Renal cortical epithelial cell (primary cell): ENCODE measurements around the gene RALA. TPM values are rescaled to one million over a fixed set of nuclear protein-coding genes. Genes with fewer than 3 reads are reported as not detected.
"Not testable (repeated sequence)": the region's sequence is repeated elsewhere in the genome, so short reads cannot be mapped to it uniquely, and the experiment has no call there.

Experiments used
- DNase-seq: peaks from one replicate; pipeline ENCODE4 v3.0.0-alpha.2; 2011; ENCODE audit warnings: low read depth
- total RNA-seq: library from RNA; depleted of rRNA; stranded (reverse); fragments of >200 nt; gene quantifications from 2 replicates; pipeline ENCODE4 v1.2.3, GENCODE V29; 2014

RALA gene
- total RNA-seq, 1 donor from 2014 or later: 29.3 TPM

DNA sequence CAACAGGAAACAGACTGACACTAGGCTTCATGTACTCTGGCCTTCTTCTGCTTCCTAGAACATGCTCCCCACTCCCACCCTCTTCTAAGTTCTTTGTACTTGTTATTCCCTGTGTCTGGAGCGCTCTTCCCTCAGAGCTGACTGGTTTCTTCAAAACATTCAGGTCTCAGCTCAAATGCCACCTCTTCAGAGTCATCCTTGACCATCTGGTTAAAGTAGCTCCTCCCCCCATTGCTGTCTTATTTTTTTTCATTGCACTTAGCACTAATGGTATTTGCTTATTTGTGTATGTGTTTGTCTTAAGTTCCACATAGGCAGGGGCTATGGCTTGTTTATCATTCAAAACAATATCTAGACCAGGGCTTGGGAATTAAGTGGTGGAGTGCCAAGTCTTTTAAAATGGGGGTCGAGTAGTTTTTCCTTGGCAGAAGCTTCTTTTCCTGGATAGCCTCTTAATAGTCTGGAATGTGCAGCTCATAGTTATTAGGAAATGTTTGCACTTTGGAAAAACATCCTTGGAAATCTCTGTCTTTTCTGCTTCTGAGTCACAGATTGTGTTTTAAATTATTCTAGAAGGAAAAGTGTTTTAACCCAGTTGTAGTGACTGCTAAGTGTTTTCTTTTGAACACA is 60.0 kb downstream of the RALA start:
- DNase-seq: peak; percentile 78

DNA sequence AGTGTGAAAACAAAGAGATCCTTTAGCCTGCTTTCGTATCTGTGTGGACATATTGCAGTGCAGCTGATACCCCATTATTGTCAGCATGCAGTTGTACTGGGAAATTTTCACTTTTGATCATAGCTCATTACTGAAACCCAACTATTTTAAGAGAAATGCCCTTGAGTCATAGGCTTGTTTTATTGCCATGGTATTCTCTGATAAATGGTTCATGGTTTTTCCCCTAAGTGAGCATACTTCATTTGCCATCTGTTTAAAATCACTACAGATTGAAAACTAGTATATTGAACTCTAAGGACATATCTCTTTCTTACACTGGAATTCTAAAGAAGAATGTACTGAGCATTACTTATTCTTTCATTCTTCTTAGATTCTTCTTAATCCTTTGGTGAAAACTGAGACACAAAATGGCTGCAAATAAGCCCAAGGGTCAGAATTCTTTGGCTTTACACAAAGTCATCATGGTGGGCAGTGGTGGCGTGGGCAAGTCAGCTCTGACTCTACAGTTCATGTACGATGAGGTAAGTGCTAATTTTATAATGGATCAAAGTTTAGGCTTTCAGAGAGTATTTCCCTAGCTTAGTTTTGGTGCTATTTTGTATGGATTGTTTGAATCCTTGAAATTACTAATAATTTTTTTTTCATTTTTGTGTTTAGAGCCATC is 63.0 kb downstream of the RALA start:
- DNase-seq: peak; percentile 48

DNA sequence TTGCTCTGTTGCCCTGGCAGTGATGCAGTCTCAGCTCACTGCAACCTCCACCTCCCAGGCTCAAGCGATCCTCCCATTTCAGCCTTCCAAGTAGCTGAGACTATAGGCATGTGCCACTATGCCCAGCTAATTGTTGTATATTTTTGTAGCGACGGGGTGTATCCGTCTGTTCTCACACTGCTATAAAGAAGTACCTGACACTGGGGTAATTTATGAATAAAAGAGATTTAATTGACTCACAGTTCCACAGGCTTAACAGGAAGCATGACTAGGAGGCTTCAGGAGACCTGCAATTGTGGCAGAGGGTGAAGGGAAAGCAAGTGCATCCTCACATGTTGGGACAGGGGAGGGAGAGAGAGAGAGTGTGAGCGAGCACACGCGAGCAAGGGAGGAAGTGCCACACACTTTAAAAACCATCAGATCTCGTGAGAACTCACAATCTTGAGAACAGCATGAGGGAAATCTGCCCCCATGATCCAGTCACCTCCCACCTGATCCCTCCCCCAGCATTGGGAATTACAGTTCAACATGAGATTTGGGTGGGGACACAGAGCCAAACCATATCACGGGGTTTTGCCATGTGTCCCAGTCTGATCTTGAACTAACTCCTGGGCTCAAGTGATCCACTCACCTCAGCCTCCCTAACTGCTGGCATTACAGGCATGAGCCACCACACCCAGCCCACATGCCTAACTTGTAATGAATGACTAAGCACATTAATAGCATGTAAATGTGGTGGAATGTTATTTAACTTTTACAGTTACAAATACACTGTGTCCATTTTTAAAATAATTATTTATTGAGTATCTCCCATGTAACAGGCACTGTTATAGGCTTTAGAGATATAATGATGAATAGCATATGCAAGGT is 65.5 kb downstream of the RALA start:
- peak; percentile 63 for DNase-seq

DNA sequence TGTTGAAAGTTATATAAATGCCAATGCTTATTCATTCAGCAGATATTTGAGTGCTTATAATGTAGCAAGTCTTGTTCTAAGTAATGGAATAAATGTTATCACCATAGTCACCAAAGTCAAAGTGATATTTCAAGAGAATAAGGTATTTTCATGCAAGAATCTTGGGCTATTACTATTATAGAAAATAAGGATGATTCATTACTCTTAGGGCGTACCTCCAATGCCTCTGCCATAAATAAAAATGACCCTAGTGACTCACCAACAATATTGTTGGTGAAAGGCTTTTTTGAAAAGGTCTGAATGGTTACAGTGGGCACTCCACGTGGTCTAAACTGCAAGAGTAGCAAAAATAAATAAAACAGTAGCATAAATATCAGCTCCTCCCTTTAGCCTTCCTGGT is 68.4 kb downstream of the RALA start:
- DNase-seq: no peak

DNA sequence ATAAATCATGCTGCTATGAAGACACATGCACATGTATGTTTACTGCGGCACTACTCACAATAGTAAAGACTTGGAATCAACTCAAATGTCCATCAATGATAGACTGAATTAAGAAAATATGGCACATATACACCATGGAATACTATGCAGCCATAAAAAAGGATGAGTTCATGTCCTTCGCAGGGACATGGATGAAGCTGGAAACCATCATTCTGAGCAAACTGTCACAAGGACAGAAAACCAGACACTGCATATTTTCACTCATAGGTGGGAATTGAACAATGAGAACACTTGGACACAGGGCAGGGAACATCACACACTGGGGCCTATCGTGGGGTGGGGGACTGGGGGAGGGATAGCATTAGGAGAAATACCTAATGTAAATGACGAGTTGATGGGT is 69.7 kb downstream of the RALA start:
- DNase-seq: not testable (repeated sequence)

DNA sequence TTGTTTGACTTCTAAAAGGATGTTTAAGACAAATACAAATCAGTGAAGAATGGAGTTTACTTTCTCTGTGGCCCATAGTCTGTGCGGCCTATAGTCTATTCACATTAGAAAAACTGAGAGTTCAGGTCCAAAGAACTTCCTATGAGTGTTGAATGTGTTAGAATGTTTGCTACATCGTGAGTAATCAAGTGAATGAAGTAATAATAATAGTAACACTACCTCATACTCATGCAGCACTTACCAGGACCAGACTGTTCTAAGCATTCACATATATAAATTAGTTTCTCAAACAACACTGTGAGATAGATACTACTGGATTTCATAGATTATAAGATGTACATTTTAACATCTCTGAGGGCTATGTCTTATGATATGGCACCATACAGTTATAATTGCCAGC is 70.4 kb downstream of the RALA start:
- no peak for DNase-seq

DNA sequence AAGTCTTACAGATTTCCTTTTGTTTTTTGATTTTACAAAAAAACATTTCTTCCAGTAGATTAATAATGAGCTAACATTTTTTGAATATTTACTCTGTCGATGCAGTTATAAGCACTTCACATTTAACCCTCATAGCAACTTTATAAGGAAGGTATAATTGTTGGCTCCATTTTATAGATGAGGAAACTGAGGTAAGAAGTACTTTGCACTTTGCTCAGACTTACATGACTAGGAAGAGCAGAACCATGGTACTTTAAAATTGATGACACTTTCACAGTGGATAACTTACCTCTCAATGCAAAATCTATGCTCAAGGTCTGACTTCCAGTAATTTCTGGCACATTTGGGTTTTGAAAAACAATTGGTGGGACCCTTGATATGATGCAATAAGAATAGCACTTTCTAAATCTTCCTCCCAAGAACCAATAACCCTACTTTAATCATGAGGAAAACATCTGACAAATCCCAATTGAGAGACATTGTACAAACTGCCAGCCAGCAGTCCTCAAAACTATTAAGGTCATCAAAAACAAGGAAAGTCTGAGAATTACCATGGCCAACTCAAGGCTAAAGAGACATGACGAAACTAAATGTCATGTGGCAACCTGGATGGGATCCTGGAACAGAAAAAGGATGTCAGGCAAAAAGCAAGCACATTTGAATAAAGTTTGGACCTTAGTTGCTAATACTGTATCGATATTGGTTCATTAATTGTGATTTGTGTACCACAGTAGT is 72.6 kb downstream of the RALA start:
- DNase-seq: no peak

DNA sequence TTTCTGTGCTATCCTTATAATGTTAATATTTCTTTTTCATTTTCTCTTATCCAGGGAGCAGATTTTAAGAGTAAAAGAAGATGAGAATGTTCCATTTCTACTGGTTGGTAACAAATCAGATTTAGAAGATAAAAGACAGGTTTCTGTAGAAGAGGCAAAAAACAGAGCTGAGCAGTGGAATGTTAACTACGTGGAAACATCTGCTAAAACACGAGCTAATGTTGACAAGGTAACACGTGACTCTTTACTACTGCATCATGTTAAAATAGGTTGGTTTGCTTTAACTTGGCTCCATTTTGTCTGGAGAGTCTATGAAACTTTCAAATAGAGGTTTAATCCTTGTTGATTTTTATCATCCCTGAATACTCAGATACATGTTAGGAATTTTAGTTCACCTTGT is 73.3 kb downstream of the RALA start:
- DNase-seq: no peak

DNA sequence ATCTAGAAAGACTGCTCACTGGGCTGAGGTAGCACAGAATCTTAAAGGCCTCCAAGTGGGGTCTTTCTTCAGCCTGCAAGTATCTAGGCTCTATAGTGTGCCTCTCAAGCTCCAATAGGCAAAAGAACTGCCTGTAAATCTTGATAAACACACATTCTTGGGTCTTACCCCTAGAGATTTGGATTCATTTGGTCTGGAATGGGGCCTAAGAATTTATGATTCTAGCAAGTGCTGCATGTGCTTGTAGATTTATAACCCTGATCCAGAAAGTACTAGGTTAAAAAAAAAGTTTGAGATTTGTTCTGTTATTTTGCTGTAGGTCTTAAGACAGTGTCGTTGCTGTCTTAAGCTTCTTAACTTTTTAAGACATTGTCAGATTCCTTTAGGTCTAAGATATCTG is 74.1 kb downstream of the RALA start:
- DNase-seq: no peak

DNA sequence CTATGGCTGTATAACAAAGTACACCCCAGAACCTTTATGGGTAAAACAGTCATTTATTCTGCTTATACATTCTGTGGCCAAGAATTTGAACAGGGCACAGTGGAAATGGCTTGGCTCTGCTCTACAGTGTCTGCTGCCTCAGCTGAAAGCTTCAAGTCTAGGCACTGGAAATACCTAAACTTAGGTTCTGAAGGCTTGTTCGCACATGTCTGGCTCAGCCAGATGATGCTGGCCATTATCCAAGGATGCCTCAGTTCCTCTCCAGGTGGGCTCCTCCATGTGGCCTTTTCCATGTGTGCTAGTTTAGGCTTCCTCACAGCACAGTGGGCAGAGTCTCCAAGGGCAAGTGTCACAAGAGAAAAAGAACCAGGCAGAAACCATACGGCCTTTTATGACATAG is 76.8 kb downstream of the RALA start:
- DNase-seq: no peak

DNA sequence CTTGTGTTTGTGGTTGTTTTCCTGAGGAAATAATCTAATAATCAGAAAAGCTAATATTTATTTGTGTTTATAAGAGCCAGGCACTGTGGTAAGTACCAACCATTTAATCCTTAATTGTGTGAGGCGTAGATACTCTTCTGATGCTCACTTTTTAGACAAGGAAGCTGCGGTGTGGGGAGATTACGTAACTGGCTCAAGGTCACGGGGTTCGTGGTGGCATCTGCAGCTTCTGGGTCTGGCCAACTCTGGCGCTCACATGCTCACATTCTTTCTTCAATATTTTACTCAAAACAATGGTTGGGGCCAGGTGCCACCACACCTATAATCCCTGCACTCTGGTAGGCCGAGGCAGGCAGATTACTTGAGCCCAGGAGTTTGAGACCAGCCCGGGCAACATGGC is 77.6 kb downstream of the RALA start:
- DNase-seq: no peak

DNA sequence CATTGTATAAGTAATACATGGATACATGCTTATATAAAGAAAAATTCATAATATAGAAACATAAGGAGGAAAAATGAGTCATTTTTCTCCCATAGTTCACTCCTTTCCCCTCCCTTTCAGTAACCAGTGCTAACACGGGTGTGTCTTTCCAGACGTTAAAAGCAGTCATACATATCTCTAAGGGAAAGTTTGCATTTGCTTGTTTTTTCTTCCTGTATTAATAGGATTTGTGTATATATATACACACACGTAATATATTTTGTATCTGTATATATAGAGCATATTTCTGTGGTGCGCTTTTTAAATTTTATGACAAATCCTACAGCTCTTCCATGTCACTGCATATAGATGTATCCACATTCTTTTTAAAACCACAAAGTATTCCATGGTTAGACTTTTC is 78.8 kb downstream of the RALA start:
- DNase-seq: no peak

DNA sequence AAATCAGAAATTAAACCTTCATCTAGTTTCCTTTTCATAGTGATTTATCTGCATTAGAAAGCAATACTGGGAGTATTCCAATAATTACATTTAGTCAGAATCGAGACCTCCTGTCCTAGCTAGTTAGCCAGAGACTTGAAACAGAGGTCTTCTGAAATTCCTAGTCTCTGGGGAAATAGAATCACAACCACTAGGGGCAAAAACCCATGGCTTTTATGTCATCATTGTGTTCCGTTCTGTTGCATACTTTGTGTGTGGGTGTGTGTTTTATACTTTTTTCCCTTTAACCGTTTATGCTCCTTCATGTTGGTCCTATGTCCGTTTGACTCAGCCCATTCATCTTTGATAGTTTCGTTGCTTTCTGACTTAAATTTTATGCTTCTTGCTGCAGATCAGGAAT is 79.8 kb downstream of the RALA start:
- DNase-seq: no peak

DNA sequence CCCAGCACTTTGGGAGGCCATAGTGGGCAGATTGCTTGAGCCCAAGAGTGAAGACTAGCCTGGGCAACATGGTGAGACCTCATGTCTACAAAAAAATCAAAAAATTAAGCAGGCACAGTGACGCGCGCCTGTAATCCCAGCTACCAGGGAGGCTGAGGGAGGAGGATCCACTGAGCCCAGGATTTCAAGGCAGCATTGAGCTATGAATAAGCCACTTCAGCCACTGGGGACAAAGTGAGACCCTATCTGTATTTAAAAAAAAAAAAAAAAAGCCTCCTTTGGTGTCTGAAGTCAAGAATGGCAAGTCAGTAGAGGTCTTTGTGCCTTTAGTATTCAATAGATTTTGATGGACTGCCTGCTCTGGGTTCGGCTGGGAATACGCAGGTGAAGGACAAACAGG is 85.7 kb downstream of the RALA start:
- no peak for DNase-seq

DNA sequence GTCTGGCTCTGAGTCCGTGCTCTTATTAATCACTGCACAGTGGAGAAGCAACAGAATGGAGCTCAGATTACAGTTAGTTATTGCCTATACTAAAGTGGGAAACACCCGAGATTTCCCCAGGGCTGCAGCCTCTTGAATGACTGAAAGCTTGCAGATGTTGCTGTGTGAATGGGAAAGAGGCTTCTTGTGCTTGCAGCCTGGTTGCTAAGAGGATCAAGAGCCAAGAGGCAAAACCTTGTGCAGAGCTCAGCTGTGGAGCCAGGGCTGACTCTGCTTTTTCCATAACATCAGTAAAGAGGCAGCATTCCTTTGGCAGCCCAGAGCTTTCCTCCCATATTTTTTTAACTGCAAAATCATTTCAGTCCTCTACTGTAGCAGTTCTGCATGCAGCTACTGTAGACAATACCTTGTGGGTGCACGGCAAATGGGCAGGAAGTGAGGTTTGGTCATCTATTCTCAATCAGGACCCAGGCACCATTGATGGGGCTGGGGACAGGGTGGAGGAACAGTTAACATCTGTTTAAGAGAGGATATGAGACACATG is 86.5 kb downstream of the RALA start:
- peak; percentile 37 for DNase-seq

DNA sequence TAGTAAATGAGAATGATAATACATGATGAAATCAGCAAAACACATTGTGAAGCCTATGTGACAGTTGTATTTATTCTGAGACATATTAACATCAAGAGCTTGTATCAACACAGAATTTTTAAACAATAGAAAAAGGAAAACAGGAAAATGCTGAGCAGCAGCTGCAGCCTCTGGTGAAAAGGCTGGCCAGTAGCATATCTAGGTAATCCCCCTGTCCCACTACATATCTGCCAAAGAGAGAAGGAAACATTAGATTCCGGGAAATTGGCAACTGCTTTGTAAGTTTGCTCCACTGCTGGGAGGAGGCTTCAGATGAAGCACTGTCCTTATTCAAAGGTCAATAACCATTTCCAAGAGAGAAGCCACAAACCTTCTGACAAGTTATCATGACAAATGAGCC is 89.4 kb downstream of the RALA start:
- no peak for DNase-seq

DNA sequence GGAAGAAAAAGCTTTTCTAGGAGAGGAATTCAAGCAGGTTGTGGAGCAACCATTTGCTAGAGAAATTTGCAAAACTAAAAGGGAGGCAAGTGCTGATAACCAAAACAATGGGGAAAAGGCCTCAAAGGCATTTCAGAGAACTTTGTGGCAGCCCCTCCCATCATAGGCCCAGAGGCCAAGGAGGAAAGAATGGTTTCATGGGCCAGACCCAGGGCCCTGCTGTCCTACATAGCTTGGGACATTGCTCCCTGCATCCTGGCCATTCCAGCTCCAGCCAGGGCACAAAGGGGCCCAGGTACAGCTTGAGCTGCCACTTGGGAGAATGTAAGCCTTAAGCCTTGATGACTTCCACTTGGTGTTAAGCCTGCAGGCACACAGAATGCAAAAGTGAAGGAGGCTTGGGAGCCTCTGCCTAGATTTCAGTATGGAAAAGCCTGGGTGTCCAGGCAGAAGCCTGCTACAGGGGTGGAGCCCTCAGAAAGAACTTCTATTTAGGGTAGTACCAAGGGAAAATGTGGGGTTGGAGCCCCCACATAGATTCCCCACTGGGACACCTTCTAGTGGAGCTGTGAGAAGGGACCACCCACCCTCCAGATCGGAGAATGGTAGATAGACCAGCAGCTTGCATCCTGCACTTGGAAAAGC is 91.2 kb downstream of the RALA start:
- no peak for DNase-seq

DNA sequence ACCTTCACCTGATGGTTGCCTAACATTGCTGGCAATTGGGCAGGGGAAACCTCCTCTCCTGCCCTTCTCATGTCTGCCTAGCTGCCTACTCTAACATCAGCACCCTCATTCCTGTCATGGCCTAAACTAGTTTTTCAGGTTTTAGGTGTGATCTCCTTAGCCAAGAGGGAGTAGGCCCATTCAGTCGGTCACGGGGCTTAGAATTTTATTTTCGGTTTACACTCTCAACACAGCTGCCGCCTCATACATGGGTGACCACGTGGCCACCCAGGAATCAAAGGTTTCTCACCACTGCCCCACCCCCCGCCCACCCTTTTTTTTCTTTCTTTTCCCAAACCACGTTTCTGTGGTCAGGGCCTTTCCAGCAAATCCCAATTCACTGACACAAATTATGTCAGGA is 97.2 kb downstream of the RALA start:
- peak; percentile 67 for DNase-seq

DNA sequence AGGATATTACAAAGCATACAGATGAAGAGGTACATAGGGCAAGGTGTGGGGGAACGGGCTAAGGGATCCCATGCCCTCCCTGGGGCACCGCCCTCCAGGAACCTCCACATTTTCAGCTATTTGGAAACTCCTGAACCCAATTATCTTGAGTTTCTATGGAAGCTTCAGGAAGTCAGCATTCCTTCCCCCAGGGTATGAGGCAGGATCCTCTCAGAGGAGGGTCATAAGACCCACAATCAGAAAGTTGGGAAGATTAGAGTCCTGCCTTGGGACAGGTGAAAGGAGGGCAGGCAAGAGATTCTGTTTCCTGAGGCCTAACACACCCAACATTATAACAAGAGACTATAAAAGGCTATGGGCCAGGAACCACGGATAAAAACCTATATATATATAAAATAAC is 98.0 kb downstream of the RALA start:
- DNase-seq: no peak

DNA sequence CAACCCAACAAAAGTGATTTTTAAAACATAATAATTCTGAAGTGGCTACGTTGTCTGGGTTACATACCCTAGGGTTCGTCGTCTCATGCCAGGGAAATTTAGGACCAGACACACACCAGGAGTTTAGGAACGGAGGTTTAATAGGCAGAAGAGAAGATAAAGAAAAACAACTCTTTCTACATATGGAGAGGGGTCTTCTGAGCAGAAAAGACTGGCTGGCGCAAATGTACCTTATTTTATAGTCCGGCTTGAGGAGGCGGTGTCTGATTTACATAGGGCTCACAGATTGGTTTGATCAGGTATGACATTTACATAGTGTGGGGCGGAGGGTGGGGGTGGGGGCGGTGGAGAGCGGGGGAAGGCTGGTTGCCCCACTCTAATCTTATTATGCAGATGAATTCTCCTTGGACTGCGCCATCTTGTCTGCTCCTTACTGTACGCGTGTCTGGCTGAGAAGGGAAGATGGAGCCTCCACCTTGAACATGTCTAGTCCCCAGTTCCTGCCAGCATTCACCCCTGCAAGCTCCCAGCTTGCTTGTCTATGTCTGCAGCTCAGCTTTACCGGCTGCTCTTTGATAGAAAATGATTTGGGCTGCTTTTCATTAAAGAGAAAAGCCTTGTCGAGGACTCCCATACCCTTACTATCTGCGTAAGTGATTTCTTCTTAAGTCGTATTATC is 98.7 kb downstream of the RALA start:
- no peak for DNase-seq
